Measurements from ENCODE around the gene SYCP1.

GRCh38 chr1:114821978-114822377 is 32.7 kb upstream of the SYCP1 start:
- TF ChIP-seq REST (IDR thresholded peaks at IDR 0.05; ENCODE audit: unreplicated experiment): no peak
- no peak for TF ChIP-seq JUNB (IDR thresholded peaks at IDR 0.05; ENCODE audit: unreplicated experiment)
- no peak for TF ChIP-seq CTCF (conservative IDR thresholded peaks at IDR 0.05; ENCODE audit: low read depth in 2 of 2)
- TF ChIP-seq EZH2 (IDR thresholded peaks at IDR 0.05; ENCODE audit: low read depth, unreplicated experiment): no peak
- no peak for TF ChIP-seq ETS1 (IDR thresholded peaks at IDR 0.05)
- TF ChIP-seq POLR2AphosphoS5 (IDR thresholded peaks at IDR 0.05; ENCODE audit: low read depth): no peak
- no peak for TF ChIP-seq CREB1 (CRISPR knock-in tag; IDR thresholded peaks at IDR 0.05; ENCODE audit: low read depth)
- TF ChIP-seq EZH2phosphoT487 (IDR thresholded peaks at IDR 0.05; ENCODE audit: unreplicated experiment): no peak
